Smooth muscle cell of the brain vasculature (primary cell): ENCODE data around the gene ASAP2.

Experiments
- DNase-seq: peaks from one replicate; pipeline ENCODE4 v3.0.0-alpha.2; 2012; ENCODE audit warnings: low read depth, low spot score

The ASAP2 gene

DNA sequence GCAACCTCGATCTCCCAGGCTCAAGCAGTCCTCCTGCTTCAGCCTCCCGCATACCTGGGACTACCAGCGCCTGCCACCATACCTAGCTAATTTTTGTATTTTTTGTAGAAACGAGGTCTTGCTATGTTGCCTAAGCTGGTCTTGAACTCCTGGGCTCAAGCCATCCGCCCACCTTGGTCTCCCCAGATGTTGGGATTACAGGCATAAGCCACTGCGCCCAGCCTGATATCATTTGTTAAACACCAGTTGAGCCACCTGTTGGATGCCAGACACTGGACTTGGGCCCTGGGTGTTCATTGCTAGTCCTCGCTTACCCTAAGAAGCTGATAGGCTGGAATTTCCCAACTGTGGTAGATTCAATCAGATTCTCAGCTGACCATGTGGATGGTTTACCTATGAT is 136.9 kb downstream of the ASAP2 start:
- no peak for DNase-seq

- no peak for DNase-seq
Observed at GRCh38 chr2:9344434-9344833, 137.8 kb downstream of the ASAP2 start.

DNA sequence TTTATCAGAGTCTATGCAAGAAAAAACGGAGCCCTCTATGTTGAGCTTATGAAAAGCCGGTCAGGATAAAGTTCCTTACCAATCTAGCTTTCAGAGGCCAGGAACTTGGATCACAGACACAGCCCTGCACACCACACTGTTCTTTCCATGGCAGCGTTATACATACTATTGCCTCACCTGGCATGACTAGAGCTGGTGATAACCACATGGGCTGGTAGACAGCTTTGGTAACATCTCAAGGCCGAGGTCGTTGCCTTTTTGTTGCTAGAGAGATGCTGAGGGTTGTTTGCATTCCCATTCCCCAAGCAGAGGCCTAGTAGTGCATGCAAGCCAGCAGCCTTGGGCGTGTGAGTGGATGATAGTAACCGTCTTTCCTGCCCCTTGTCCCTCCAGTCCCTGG is 138.7 kb downstream of the ASAP2 start:
- DNase-seq, result no peak

GRCh38 chr2:9345997-9346396 is 139.4 kb downstream of the ASAP2 start:
- DNase-seq, result no peak

DNA sequence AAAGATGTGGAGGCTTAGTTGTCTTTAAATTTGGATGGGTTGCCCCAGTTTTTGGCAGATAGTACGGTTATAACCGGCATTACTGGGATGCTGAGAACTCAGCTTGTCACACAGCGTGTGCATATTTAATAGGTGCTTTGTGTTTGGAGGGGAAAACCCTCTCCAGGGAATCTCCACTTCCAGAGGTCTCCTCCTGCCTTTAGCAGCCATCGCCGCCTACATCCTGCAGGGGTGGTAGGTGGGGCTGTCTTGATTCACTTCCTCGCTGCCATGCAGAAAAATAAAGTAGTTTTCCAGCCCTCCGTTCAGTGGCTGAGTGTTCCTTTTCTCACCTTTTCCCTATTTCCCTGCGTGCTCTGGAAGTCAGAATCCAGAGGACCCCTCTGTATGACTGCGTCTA is 140.3 kb downstream of the ASAP2 start:
- DNase-seq, result no peak

GRCh38 chr2:9347411-9347881 is 140.8 kb downstream of the ASAP2 start:
- DNase-seq, result no peak

GRCh38 chr2:9354318-9354717 is 147.7 kb downstream of the ASAP2 start:
- DNase-seq, result no peak

DNA sequence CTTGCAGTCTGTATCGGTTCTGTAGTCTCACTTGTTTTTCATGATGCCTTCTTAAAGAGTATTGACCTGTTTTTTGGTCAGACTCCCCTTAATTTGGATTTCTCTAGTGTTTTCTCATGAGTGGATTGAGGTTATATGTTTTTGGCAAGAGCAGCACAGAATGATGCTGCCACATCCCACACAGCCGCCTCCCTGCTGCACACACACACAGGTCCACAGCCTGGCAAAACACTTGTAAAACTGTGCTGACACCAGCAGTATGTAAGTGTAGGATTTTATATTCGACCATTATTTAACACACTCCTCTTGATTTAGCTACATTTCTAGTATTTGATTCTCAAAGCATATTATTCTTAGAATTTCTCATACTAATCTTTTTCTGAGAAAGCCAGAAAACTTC is 148.7 kb downstream of the ASAP2 start:
- no peak for DNase-seq

DNA sequence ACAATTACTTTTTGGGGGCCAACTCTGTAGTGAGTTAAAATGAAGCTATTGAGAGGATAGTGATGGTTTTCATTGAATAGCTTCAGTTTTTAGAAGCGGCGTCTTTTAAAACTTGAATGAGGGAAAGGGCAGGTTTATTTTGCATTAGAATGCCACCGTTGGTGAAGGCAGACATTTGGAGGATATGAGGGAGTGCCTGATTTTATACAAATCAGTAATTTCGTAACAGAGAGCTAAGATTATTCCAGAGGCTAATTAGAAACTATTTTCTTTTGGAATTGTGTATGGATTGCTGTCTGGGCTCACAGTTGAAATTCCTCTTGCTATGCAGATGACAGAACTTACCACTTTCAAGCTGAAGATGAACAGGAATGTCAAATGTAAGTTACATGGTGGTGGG is 149.1 kb downstream of the ASAP2 start:
- DNase-seq, result no peak

DNA sequence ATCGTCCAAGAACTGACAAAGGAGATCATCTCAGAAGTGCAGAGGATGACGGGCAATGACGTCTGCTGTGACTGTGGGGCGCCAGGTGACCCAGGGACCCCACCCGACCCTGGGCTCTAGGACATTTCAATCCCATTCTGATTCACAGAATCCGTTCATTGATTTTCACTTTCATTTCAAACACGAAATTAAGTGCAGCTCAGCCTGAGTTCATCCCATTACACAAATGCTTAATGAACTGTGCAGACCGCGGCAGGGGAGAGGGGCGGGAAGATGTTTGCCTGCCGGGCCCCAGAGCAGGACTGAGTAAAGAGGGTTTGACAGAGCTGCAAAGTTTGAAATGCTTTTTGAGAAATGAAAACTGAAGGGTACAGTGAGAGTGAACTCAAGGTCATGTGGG is 149.6 kb downstream of the ASAP2 start:
- no peak for DNase-seq

DNA sequence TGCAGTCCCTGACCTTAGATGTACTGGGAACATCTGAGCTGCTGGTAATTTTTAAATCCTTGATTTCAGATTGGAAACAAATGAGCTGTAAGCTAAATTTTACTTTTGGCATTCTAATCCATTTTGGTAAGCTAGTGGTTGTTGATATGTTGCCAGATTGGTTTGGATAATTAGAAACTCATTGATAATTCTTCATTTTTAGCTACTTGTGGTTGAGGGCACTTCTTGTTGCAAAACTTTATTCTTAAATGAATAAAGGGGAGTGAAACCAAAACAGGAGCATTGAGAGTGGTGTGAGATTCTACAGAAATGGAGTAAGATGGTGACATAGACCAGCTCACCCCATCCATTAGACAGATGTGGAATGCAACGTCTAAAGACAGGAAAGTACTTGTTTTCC is 152.2 kb downstream of the ASAP2 start:
- no peak for DNase-seq

- DNase-seq, result no peak
Observed at GRCh38 chr2:9359463-9359862, 152.9 kb downstream of the ASAP2 start.

- no peak for DNase-seq
Observed at GRCh38 chr2:9360110-9360509, 153.5 kb downstream of the ASAP2 start.

- DNase-seq, result no peak
Observed at GRCh38 chr2:9360701-9361100, 154.1 kb downstream of the ASAP2 start.

DNA sequence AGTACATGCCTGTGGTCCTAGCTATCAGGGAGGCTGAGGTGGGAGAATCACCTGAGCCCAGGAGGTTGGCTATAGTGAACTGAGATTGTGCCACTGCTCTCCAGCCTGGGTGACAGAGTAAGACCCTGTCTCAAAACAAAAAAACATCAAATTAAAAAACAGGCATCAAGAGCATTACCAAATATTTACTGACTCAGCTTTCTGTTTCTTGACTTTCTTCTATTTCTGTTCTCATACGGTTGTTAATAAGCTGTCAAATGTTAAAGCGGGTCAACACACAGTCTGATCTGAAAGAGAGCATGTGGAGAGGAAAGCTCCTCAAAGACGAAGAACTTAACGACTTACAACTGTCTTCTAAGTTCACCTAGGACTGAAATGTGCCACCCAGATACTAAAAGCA is 157.8 kb downstream of the ASAP2 start:
- DNase-seq, result no peak

GRCh38 chr2:9364791-9365497 is 158.3 kb downstream of the ASAP2 start:
- DNase-seq, result no peak

- no peak for DNase-seq
Observed at GRCh38 chr2:9365498-9366019, 158.9 kb downstream of the ASAP2 start.

GRCh38 chr2:9366026-9366425 is 159.4 kb downstream of the ASAP2 start:
- no peak for DNase-seq

GRCh38 chr2:9370746-9371145 is 164.1 kb downstream of the ASAP2 start:
- DNase-seq, result no peak

DNA sequence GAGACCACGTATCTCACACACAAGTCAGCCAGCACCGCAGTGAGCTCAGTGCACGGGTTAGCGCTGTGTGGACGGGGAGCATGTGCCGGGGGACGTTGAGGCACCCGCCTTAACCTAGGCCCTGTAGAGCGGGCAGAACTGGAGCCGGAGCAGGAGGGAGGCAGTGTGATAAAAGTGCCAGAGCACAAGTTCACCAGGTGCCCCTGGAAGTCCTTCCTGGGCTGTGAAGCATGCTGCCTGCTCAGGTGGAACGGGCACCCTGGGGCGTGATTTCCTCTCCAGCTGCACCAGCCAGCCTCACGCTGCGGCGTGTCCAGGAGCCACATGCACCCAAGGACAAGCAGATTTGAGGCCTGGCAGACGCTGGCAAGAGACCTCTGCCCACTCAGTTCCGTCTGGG is 166.4 kb downstream of the ASAP2 start:
- DNase-seq, result no peak

DNA sequence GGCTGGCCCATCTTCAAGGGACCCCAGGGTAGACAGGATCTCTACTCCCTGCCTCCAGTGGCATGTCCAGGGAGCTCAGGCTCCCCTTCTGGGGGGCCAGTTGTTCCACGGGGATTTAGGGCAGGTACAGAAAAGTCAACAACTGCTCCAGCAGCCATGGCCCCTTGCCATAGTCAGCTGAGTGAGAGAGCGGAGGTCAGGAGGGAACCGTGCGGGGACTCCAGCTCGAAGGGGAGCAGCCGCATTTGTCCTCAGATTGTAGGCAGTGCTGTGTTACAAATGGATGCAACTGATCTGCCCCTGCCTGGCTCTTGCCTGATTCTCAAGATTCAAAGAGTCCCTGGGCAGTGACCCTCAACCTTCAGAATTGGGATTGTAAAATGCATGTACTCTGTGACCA is 166.9 kb downstream of the ASAP2 start:
- no peak for DNase-seq

- no peak for DNase-seq
Observed at GRCh38 chr2:9374071-9374730, 167.6 kb downstream of the ASAP2 start.

GRCh38 chr2:9375857-9376428 is 169.3 kb downstream of the ASAP2 start:
- no peak for DNase-seq
